ENCODE measurements around the gene CARS1. TPM values are rescaled to one million over a fixed set of nuclear protein-coding genes. Genes with fewer than 3 reads are reported as not detected.

Gene CARS1
- total RNA-seq, 2 donors from 2014 or later = 15.8 to 20.8 TPM

- H3K27ac ChIP-seq = no peak overlapping the region
- 55 to 69% methylated on average over 18 of the region's 18 CpGs for WGBS, 2 donors
- intact Hi-C loops (cut with DNase I) = no loop called here
Observed at GRCh38 chr11:3030289-3031070, 26.7 kb downstream of the CARS1 start.

GRCh38 chr11:3028813-3029212 lies 28.4 kb downstream of the CARS1 start:
- Histone ChIP-seq H3K4me1 (no peaks in the 10 kb centered on the region), H3K9me3 (no peaks in the 10 kb centered on the region), H3K36me3 (replicated peaks in 1 of 2; ENCODE audit: insufficient read depth in 1 of 2, low read depth in 2 of 2) (peaks cover 4 to 27% of the 10 kb centered on the region in 2 donors), H3K27ac (no peak overlapping the region), H3K27me3 (no peaks in the 10 kb centered on the region), H3K4me3 (no peak overlapping the region)
- ATAC-seq (no peak), DNase-seq (no peak)
- intact Hi-C loops (cut with DNase I) = no loop called here
- WGBS, 2 donors = 60 to 89% methylated on average over 8 to 9 of the region's 9 CpGs
- TF ChIP-seq CTCF (IDR thresholded peaks at IDR 0.05) (no peak), POLR2A (IDR thresholded peaks at IDR 0.05) (no peak)

More at GRCh38 chr11:3030289-3031070, 26.7 kb downstream of the CARS1 start:
- TF ChIP-seq POLR2A (IDR thresholded peaks at IDR 0.05) (no peak), CTCF (IDR thresholded peaks at IDR 0.05) (no peak)
- Histone ChIP-seq H3K4me3 (no peak overlapping the region), H3K27me3 (no peaks in the 10 kb centered on the region), H3K4me1 (no peaks in the 10 kb centered on the region), H3K36me3 (replicated peaks in 1 of 2; ENCODE audit: insufficient read depth in 1 of 2, low read depth in 2 of 2) (peaks cover 2 to 24% of the 10 kb centered on the region in 2 donors), H3K9me3 (no peaks in the 10 kb centered on the region)
- no peak for ATAC-seq
- DNase-seq = no peak

- TF ChIP-seq POLR2A (IDR thresholded peaks at IDR 0.05) = no peak
- TF ChIP-seq CTCF (IDR thresholded peaks at IDR 0.05) = no peak
- ATAC-seq = no peak
- intact Hi-C loops (cut with DNase I) = no loop called here
- H3K4me3 ChIP-seq = no peak overlapping the region
- H3K36me3 ChIP-seq (replicated peaks in 1 of 2; ENCODE audit: insufficient read depth in 1 of 2, low read depth in 2 of 2) = peaks cover 4 to 27% of the 10 kb centered on the region in 2 donors
- no peaks in the 10 kb centered on the region for H3K27me3 ChIP-seq
- no peak overlapping the region for H3K27ac ChIP-seq
- DNase-seq = no peak
- H3K4me1 ChIP-seq = no peaks in the 10 kb centered on the region
- 93 to 95% methylated on average over 8 of the region's 8 CpGs for WGBS, 2 donors
- H3K9me3 ChIP-seq = no peaks in the 10 kb centered on the region
Observed at GRCh38 chr11:3026803-3027202, 30.4 kb downstream of the CARS1 start.

- Histone ChIP-seq H3K27me3 (no peaks in the 10 kb centered on the region), H3K9me3 (no peaks in the 10 kb centered on the region), H3K36me3 (replicated peaks in 1 of 2; ENCODE audit: insufficient read depth in 1 of 2, low read depth in 2 of 2) (peaks cover 4 to 24% of the 10 kb centered on the region in 2 donors), H3K4me3 (no peak overlapping the region), H3K4me1 (peaks cover 10% of the 10 kb centered on the region), H3K27ac (no peak overlapping the region)
- DNase-seq = no peak
- intact Hi-C loops (cut with DNase I) = no loop called here
- TF ChIP-seq CTCF (IDR thresholded peaks at IDR 0.05) (no peak), POLR2A (IDR thresholded peaks at IDR 0.05) (no peak)
- no peak for ATAC-seq
- 85% methylated on average over 4 of the region's 4 CpGs for WGBS, 2 donors
Observed at GRCh38 chr11:3022982-3023381, 34.2 kb downstream of the CARS1 start.

All from body of pancreas (tissue), 4 donors.